GM12801 (cell line): Measurements from ENCODE around the gene DNMT3A.

Experiments
- TF ChIP-seq, protein P1 (sequence below): IDR thresholded peaks from one replicate; pipeline ENCODE4 v1.5.1; 2011; ENCODE audit warnings: control low read depth; ENCODE audit not compliant: insufficient read length; ENCODE audit errors: extremely low read depth

The DNMT3A gene

DNA sequence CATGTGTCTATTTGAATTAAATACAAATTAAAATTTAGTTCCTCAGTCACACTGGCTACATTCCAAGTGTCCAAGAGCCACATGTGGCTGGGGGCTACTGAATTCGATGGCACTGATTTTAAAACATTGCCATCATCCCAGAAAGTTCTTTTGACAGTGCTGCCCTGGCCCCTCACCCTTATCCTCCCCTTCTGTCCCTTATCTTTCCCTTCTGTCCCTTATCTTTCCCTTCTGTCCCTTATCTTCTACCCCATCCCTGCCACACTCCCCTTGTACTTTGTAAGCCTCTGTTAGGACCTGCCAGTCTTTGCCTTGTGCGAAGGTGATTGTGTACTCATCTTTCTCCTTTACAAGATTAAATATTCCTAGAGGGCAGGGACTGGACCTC is 85.2 kb downstream of the DNMT3A start:
- TF ChIP-seq, protein P1, sequence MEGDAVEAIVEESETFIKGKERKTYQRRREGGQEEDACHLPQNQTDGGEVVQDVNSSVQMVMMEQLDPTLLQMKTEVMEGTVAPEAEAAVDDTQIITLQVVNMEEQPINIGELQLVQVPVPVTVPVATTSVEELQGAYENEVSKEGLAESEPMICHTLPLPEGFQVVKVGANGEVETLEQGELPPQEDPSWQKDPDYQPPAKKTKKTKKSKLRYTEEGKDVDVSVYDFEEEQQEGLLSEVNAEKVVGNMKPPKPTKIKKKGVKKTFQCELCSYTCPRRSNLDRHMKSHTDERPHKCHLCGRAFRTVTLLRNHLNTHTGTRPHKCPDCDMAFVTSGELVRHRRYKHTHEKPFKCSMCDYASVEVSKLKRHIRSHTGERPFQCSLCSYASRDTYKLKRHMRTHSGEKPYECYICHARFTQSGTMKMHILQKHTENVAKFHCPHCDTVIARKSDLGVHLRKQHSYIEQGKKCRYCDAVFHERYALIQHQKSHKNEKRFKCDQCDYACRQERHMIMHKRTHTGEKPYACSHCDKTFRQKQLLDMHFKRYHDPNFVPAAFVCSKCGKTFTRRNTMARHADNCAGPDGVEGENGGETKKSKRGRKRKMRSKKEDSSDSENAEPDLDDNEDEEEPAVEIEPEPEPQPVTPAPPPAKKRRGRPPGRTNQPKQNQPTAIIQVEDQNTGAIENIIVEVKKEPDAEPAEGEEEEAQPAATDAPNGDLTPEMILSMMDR = no peak

DNA sequence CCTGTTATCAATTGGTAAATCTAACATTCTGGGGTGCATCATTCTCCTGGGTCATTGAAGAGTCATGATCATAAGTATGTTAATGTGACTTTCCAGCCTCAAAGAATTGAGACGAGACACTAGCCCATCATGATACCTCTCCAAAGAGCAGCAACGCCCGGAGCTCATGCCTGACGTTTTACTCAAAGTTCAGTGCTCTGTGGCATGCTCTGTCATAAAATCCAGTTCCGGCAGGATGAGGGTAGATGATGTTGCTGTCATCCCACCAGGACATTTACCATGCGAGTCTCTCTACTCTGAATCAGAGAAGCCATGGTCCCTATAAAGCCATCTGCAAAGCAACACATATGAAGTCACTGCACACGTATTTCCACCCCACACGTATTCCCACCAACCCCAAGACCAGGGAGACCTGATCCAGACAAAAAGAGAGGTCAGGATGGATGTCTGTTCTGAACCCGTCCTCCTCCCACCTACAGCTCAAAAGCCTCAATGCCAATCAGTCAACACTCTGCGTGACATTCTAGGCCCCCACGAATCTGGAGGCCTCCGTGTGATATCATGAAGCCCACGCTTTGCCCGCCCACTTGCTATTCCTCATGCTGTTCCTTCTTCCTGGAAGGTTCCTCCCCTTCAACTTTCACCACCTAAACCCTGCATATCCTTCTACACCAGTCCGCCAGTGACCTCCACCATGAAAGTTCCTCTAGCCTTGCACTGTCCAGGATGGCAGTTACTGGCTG is 85.8 kb downstream of the DNMT3A start:
- TF ChIP-seq, protein P1 = no peak

DNA sequence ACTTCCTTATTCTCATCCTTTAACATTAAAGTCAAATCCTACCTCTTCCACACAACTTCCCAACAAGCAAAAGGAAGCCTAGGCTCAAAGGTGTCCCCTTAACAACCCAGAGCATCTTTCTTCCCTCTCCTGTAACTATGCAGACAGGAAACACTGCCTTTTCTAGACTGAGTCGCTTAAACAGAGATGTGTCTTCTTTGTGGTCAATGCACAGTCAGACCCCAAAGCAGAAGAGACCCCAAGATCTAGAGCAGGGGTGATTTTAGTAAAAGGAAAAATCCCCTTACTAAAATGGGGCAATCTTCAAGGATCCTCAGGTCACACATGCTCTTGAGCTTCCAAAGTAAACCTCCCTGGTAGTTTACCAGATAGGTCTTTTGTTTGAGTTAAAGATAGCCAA is 86.8 kb downstream of the DNMT3A start:
- TF ChIP-seq, protein P1 = no peak

DNA sequence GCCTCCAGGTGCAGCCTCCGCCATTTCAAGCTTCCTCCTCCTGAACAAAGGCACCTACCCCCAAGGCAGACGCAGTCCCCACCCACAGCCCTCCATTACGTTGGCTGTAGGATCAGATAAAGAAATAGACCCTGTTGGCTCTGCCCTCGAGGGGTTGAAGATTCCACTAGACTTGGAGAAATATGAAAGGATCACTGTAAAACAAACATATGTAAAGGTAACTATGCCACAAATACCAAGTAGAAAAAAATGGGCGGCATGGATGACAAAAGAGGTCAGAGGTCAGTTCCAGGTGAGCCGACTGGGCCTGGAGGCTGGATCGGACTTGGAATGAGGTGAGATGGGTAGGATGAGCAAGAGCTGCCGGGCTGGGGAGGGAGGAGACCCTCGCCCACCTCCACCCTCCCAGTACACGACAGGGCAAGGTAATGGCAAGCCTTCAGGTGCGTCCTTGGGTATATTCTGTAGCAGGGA is 88.5 kb downstream of the DNMT3A start:
- TF ChIP-seq, protein P1 = no peak

DNA sequence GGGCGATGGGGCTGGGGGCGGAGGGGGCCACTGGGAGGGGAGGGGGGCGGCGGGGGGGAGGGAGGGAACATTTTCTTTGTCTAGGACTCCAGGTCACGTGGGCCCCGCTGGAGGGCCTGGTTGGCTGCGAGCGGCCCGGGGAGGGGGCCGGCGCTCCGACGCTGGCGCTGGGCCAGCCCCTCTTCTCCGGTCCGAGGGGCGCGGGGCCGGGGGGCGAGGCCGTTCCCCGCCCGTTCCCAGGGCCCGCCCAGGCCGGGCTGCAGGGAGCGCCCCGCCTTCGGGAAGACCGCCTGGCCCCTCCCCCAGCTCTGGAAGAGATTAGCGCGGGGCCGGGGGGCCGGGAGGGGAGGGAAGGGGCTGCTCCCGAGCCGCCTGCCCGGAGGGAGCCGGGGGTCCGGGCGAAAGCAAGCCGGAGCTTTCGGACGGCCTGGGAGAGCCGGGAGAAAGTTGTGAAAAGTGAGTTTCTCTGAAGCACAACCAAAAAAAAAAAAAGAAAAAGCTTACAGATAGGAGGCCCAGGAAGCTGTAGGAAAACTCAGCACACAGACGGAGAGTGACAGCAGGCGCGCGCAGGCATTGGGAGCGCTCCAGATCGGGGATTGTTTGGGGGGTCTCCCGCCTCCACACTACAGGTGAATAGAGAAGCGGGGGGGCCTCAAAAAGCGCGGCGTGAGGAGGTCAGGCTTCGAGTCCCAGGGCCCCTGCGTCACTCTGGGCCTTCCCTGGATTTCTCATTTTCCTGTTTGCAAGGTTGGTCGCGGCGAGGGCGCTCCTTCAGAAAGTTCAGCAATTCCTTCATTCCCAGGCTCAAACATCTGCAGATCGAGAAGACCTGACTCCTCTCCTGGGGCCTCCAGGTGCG is 89.2 kb downstream of the DNMT3A start:
- TF ChIP-seq, protein P1 = no peak

DNA sequence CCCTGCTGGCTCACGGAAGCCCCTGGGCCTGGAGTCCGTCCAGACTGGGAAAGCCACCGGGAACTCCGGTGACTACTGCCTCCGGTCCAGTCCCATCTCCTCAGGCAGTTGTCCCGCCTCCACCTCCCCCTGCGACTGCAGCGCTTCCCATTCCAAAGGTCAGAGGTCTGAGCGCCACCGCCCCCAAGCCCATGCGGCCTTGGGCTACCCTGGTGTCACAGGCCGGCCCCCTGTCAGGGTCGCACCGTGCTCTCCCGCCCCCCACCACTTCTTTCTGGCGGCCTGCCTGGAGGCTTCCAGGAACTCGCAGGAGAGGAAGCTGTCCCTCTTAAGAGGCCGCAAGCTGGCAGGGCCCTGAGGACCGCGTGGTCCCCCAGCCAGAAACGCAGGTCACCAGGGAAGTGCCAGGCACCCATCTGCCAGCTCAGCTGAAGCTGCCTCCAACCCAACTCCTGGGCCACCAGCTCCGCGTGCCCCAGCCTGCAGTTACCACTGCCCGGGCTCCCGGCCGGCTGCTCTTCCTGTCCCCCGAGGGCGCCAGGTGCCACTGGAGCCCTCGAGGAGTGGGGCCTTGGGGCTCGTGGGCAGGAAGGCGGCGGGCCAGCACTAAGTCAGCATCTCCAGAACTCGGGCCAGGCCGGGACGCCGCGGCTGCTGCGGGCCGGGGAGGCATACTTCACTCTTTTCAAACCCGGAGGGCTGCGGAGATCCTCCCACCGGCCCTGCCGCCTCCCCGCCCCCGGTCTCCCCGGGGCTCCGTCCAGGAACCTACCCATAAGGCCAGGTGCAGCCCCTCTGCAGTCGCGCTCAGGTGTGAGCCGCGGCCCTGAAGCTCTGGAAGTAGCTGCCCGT is 90.1 kb downstream of the DNMT3A start:
- TF ChIP-seq, protein P1 = no peak

DNA sequence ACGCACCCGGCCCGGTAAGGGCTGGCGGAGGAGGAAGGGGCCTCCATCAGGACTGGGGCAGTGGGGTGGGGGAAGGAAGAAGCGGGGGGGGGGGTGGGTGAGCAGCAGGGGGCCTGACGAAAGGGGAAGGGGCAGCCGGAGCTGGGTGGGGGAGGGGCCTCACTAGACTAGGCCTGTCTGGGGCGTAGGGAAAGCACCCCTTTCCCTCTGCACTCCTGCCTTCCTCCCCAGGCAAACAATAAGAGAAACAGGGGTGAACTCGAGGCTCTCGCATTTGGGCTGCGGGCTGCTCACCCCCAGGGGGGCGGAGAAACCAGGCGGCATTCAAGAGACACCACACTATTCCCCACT is 90.7 kb downstream of the DNMT3A start:
- TF ChIP-seq, protein P1 = no peak
